WERI-Rb-1 (cell line): ENCODE data around the gene FOXK2.

Experiments
- DNase-seq: peaks from one replicate; pipeline ENCODE4 v3.0.0-alpha.2; 2020
- H3K27ac ChIP-seq: fragments of 250-450 bp; sonication (Bioruptor Pico); 2 replicates; pipeline ENCODE4 v1.5.1; 2020; ENCODE audit warnings: mild to moderate bottlenecking, moderate library complexity
- H3K27me3 ChIP-seq: fragments of 250-450 bp; sonication (Bioruptor Pico); 2 replicates; pipeline ENCODE4 v1.5.1; 2021; ENCODE audit warnings: mild to moderate bottlenecking, low read depth, moderate library complexity; ENCODE audit not compliant: insufficient read depth, severe bottlenecking
- H3K36me3 ChIP-seq: fragments of 250-450 bp; sonication (Bioruptor Pico); 2 replicates; pipeline ENCODE4 v1.5.1; 2020; ENCODE audit warnings: mild to moderate bottlenecking, moderate library complexity
- H3K4me3 ChIP-seq: 2 replicates; pipeline ENCODE4 v1.5.1; 2011; ENCODE audit warnings: low read depth, mild to moderate bottlenecking, control low read depth, low read length
- H3K9me3 ChIP-seq: fragments of 250-450 bp; sonication (Bioruptor Pico); 2 replicates; pipeline ENCODE4 v1.5.1; 2021; ENCODE audit warnings: mild to moderate bottlenecking, moderate library complexity; ENCODE audit not compliant: severe bottlenecking
- CTCF ChIP-seq: IDR thresholded peaks from 2 replicates; pipeline ENCODE4 v1.5.1; 2011; ENCODE audit warnings: low read depth, mild to moderate bottlenecking, control low read depth, inconsistent platforms, low read length

Gene FOXK2

GRCh38 chr17:82564241-82564640 lies 44.7 kb downstream of the FOXK2 start:
- Histone ChIP-seq H3K27me3 (no peaks in the 10 kb centered on the region), H3K9me3 (no peaks in the 10 kb centered on the region), H3K27ac (no peak overlapping the region), H3K4me3 (no peak overlapping the region), H3K36me3 (peaks cover 63% of the 10 kb centered on the region)
- no peak for TF ChIP-seq CTCF
- no peak for DNase-seq

GRCh38 chr17:82565551-82565950 lies 46.0 kb downstream of the FOXK2 start:
- Histone ChIP-seq H3K9me3 (no peaks in the 10 kb centered on the region), H3K27me3 (no peaks in the 10 kb centered on the region), H3K27ac (no peak overlapping the region), H3K36me3 (peaks cover 76% of the 10 kb centered on the region), H3K4me3 (no peak overlapping the region)
- TF ChIP-seq CTCF = no peak
- no peak for DNase-seq

GRCh38 chr17:82566129-82566960 lies 46.8 kb downstream of the FOXK2 start:
- peaks cover 82% of the 10 kb centered on the region for H3K36me3 ChIP-seq
- no peak overlapping the region for H3K27ac ChIP-seq
- DNase-seq = no peak
- TF ChIP-seq CTCF = no peak
- no peaks in the 10 kb centered on the region for H3K9me3 ChIP-seq
- H3K27me3 ChIP-seq = no peaks in the 10 kb centered on the region
- H3K4me3 ChIP-seq = no peak overlapping the region

GRCh38 chr17:82567286-82567685 lies 47.8 kb downstream of the FOXK2 start:
- TF ChIP-seq CTCF = no peak
- no peaks in the 10 kb centered on the region for H3K27me3 ChIP-seq
- no peaks in the 10 kb centered on the region for H3K9me3 ChIP-seq
- no peak overlapping the region for H3K27ac ChIP-seq
- peaks cover 92% of the 10 kb centered on the region for H3K36me3 ChIP-seq
- no peak overlapping the region for H3K4me3 ChIP-seq
- DNase-seq = no peak

GRCh38 chr17:82568997-82569393 lies 49.5 kb downstream of the FOXK2 start:
- Histone ChIP-seq H3K4me3 (no peak overlapping the region), H3K9me3 (no peaks in the 10 kb centered on the region), H3K36me3 (peaks cover 98% of the 10 kb centered on the region), H3K27me3 (no peaks in the 10 kb centered on the region), H3K27ac (no peak overlapping the region)
- DNase-seq = no peak
- no peak for TF ChIP-seq CTCF

GRCh38 chr17:82569621-82570020 lies 50.1 kb downstream of the FOXK2 start:
- TF ChIP-seq CTCF = no peak
- Histone ChIP-seq H3K4me3 (no peak overlapping the region), H3K9me3 (no peaks in the 10 kb centered on the region), H3K36me3 (peaks cover 98% of the 10 kb centered on the region), H3K27me3 (no peaks in the 10 kb centered on the region), H3K27ac (no peak overlapping the region)
- DNase-seq = no peak
